Liver (tissue), 3 donors: ENCODE data around the gene GUCY2F.

Source experiments
- EGR1 ChIP-seq, 2 donors: IDR thresholded peaks; 2 replicates each; pipeline ENCODE4 v1.6.1; 2016 to 2018; ENCODE audit warnings: antibody characterized with exemption in 2 of 2, low read depth in 2 of 2
- FOXA1 ChIP-seq: IDR thresholded peaks from 2 replicates; pipeline ENCODE4 v1.6.1; 2016; ENCODE audit warnings: antibody characterized with exemption
- JUND ChIP-seq, 2 donors: IDR thresholded peaks; 2 replicates each; pipeline ENCODE4 v1.6.1; 2016; ENCODE audit warnings: antibody characterized with exemption in 2 of 2
- RAD21 ChIP-seq, 2 donors: IDR thresholded peaks; 2 replicates each; pipeline ENCODE4 v1.6.1; 2016; ENCODE audit warnings: antibody characterized with exemption in 2 of 2, mild to moderate bottlenecking in 2 of 2
- RXRA ChIP-seq, 2 donors: IDR thresholded peaks; 2 replicates each; pipeline ENCODE4 v1.6.1; 2017 to 2018; ENCODE audit warnings: antibody characterized with exemption in 2 of 2, mild to moderate bottlenecking in 1 of 2
- TAF1 ChIP-seq: conservative IDR thresholded peaks from 2 replicates; pipeline ENCODE4 v1.6.1; 2016; ENCODE audit warnings: antibody characterized with exemption, mild to moderate bottlenecking
- YY1 ChIP-seq: IDR thresholded peaks from 2 replicates; pipeline ENCODE4 v1.6.1; 2016; ENCODE audit warnings: antibody characterized with exemption, mild to moderate bottlenecking
- TF ChIP-seq, protein P1 (sequence below): fragments of 150-350 bp; IDR thresholded peaks from 2 replicates; pipeline ENCODE4 v1.5.1; 2017; ENCODE audit warnings: improper control_type of control experiment, low read depth, low read length; ENCODE audit not compliant: missing input control
- TF ChIP-seq, protein P2 (sequence below): IDR thresholded peaks from 2 replicates; pipeline ENCODE4 v1.6.1; 2016; ENCODE audit warnings: antibody characterized with exemption
- TF ChIP-seq, protein P3 (sequence below): IDR thresholded peaks from 2 replicates; pipeline ENCODE4 v1.6.1; 2016; ENCODE audit warnings: antibody characterized with exemption, mild to moderate bottlenecking
- TF ChIP-seq, protein P4 (sequence below): IDR thresholded peaks from 2 replicates; pipeline ENCODE4 v1.6.1; 2016; ENCODE audit warnings: antibody characterized with exemption
- TF ChIP-seq, protein P5 (sequence below): IDR thresholded peaks from 2 replicates; pipeline ENCODE4 v1.6.1; 2016; ENCODE audit warnings: antibody characterized with exemption
- donor health status: healthy.
- donor health status: healthy.

DNA sequence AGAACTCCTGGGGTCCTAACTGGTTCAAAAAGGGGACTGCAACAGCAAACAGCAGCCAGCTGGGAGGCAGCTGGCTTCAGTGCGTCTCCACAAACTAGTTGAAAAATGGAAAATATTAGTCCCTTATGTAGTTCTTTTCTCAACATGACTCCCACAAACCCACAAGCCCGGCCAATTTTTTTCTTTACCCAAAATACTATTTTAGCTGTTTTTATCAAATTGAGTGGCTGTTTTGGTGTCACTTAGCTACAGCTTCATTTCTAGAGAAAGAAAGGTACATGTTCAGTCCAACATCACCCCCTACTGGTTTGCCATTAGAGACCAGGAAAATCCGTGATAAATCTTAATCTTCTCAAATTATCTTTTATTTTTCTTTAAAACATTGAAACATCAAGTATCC, 97.2 kb downstream of the GUCY2F start:
- TF ChIP-seq, protein P1, sequence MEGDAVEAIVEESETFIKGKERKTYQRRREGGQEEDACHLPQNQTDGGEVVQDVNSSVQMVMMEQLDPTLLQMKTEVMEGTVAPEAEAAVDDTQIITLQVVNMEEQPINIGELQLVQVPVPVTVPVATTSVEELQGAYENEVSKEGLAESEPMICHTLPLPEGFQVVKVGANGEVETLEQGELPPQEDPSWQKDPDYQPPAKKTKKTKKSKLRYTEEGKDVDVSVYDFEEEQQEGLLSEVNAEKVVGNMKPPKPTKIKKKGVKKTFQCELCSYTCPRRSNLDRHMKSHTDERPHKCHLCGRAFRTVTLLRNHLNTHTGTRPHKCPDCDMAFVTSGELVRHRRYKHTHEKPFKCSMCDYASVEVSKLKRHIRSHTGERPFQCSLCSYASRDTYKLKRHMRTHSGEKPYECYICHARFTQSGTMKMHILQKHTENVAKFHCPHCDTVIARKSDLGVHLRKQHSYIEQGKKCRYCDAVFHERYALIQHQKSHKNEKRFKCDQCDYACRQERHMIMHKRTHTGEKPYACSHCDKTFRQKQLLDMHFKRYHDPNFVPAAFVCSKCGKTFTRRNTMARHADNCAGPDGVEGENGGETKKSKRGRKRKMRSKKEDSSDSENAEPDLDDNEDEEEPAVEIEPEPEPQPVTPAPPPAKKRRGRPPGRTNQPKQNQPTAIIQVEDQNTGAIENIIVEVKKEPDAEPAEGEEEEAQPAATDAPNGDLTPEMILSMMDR: peak; percentile 42
- no peak for TF ChIP-seq TAF1
- no peak for TF ChIP-seq FOXA1
- TF ChIP-seq EGR1 (IDR thresholded peaks at IDR 0.05; ENCODE audit: low read depth in 2 of 2): no peak
- TF ChIP-seq, protein P2, sequence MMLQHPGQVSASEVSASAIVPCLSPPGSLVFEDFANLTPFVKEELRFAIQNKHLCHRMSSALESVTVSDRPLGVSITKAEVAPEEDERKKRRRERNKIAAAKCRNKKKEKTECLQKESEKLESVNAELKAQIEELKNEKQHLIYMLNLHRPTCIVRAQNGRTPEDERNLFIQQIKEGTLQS: no peak
- TF ChIP-seq, protein P3, sequence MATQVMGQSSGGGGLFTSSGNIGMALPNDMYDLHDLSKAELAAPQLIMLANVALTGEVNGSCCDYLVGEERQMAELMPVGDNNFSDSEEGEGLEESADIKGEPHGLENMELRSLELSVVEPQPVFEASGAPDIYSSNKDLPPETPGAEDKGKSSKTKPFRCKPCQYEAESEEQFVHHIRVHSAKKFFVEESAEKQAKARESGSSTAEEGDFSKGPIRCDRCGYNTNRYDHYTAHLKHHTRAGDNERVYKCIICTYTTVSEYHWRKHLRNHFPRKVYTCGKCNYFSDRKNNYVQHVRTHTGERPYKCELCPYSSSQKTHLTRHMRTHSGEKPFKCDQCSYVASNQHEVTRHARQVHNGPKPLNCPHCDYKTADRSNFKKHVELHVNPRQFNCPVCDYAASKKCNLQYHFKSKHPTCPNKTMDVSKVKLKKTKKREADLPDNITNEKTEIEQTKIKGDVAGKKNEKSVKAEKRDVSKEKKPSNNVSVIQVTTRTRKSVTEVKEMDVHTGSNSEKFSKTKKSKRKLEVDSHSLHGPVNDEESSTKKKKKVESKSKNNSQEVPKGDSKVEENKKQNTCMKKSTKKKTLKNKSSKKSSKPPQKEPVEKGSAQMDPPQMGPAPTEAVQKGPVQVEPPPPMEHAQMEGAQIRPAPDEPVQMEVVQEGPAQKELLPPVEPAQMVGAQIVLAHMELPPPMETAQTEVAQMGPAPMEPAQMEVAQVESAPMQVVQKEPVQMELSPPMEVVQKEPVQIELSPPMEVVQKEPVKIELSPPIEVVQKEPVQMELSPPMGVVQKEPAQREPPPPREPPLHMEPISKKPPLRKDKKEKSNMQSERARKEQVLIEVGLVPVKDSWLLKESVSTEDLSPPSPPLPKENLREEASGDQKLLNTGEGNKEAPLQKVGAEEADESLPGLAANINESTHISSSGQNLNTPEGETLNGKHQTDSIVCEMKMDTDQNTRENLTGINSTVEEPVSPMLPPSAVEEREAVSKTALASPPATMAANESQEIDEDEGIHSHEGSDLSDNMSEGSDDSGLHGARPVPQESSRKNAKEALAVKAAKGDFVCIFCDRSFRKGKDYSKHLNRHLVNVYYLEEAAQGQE: no peak
- TF ChIP-seq RAD21 (IDR thresholded peaks at IDR 0.05): peak; percentile 72 to 76
- TF ChIP-seq, protein P4, sequence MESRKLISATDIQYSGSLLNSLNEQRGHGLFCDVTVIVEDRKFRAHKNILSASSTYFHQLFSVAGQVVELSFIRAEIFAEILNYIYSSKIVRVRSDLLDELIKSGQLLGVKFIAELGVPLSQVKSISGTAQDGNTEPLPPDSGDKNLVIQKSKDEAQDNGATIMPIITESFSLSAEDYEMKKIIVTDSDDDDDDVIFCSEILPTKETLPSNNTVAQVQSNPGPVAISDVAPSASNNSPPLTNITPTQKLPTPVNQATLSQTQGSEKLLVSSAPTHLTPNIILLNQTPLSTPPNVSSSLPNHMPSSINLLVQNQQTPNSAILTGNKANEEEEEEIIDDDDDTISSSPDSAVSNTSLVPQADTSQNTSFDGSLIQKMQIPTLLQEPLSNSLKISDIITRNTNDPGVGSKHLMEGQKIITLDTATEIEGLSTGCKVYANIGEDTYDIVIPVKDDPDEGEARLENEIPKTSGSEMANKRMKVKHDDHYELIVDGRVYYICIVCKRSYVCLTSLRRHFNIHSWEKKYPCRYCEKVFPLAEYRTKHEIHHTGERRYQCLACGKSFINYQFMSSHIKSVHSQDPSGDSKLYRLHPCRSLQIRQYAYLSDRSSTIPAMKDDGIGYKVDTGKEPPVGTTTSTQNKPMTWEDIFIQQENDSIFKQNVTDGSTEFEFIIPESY: no peak
- no peak for TF ChIP-seq RXRA (IDR thresholded peaks at IDR 0.05)
- TF ChIP-seq, protein P5, sequence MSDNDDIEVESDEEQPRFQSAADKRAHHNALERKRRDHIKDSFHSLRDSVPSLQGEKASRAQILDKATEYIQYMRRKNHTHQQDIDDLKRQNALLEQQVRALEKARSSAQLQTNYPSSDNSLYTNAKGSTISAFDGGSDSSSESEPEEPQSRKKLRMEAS: no peak
- TF ChIP-seq JUND (IDR thresholded peaks at IDR 0.05): no peak
- no peak for TF ChIP-seq YY1
